Measurements from ENCODE around the gene BLID.

GRCh38 chr11:122122179-122122578 is 6.2 kb upstream of the BLID start:
- TF ChIP-seq CTCF (conservative IDR thresholded peaks at IDR 0.05; ENCODE audit: low read length) = no peak
- no peak for TF ChIP-seq EZH2phosphoT487 (IDR thresholded peaks at IDR 0.05; ENCODE audit: borderline replicate concordance, low read depth, low read length)
